Activated T-helper 17 cell treated with anti-CD3 and anti-CD28 coated beads, Interleukin-2, amount 50 U/mL, for 72 hours (primary cell): Measurements from ENCODE around the gene ZNF385C. TPM values are rescaled to one million over a fixed set of nuclear protein-coding genes. Genes with fewer than 3 reads are reported as not detected.

Experiments
- ATAC-seq: fragments of 150-1000 bp; cut with Tn5 transposase; replicated peaks from 2 replicates; pipeline ENCODE4 v1.10.0; 2021; ENCODE audit warnings: mild to moderate bottlenecking, moderate library complexity
- H3K27ac Mint-ChIP-seq: one replicate; pipeline ENCODE4 v1.8.0; 2022; ENCODE audit warnings: mixed read lengths
- H3K27me3 Mint-ChIP-seq: one replicate; pipeline ENCODE4 v1.8.0; 2022; ENCODE audit warnings: mixed read lengths
- H3K36me3 Mint-ChIP-seq: one replicate; pipeline ENCODE4 v1.8.0; 2022; ENCODE audit warnings: low read depth, mild to moderate bottlenecking, mixed read lengths
- H3K4me1 Mint-ChIP-seq: one replicate; pipeline ENCODE4 v1.8.0; 2022; ENCODE audit warnings: mixed read lengths
- H3K4me3 Mint-ChIP-seq: one replicate; pipeline ENCODE4 v1.8.0; 2022; ENCODE audit warnings: mild to moderate bottlenecking, mixed read lengths
- H3K9me3 Mint-ChIP-seq: one replicate; pipeline ENCODE4 v1.8.0; 2022; ENCODE audit warnings: mixed read lengths
- total RNA-seq, 2 donors: library from RNA; stranded (reverse); gene quantifications; one replicate each; pipeline ENCODE4 v1.2.3, GENCODE V29; 2022

The ZNF385C gene
- total RNA-seq, 2 donors from 2014 or later, result 0.15 to 0.48 TPM

DNA sequence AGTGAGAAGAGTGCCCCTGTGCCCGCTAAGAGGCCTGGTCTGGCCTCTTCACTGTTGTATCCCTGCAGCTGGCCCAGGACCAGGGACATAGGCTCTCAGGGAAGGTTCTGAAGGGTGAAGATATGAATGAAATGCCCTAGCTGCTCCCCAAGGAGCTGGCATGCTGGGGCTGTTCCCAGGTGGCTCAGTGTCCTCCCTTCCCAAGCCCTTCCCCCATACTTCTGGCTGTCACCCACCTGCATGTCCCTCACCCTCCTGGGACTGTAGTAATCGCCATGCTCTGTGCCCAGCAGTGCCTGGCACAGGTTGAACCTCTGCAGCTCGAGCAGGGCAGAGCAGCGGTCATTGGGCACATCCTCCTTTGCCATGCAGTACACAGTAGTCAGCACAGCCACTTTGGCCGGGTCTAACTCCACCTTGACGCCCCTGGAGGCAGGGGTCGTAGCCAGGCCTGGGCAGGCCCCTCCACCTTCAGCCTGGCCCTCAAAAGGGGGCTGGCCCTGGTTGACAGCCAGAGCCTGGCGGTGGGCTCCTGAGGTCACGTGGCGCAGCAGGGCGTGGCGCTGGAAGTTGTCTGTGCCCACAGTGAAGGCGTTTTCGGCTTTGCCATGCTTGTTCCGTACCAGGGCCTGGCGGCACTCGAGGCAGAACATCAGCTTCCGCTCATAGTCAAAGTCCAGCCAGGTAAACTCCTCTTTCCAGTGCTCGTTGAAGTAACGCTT lies 55.5 kb downstream of the ZNF385C start:
- Mint-ChIP-seq H3K9me3 (no peaks in the 10 kb centered on the region), H3K27ac (no peak overlapping the region), H3K4me1 (no peaks in the 10 kb centered on the region), H3K4me3 (no peak overlapping the region), H3K36me3 (no peaks in the 10 kb centered on the region), H3K27me3 (peaks cover 3% of the 10 kb centered on the region)
- no peak for ATAC-seq

DNA sequence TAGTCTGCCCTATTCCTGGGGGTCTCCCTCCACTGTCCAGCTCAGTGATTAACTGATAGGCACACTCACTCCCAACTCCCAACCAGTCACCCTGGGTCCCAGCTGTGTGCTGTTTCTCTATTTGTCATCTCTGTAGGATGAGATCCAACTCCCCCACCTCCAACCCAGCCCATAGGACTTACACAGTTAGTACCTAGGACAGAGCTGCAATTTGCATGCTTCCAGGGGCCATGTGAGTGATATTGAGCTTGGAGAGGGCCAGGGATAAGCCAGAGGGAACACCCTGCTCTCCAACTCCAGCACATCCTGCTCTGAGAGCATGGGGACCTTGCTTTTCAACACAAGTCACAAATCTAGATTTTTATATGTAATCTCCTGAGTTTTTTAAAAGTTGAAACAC lies 56.7 kb downstream of the ZNF385C start:
- ATAC-seq, result no peak
- no peak overlapping the region for H3K4me3 Mint-ChIP-seq

DNA sequence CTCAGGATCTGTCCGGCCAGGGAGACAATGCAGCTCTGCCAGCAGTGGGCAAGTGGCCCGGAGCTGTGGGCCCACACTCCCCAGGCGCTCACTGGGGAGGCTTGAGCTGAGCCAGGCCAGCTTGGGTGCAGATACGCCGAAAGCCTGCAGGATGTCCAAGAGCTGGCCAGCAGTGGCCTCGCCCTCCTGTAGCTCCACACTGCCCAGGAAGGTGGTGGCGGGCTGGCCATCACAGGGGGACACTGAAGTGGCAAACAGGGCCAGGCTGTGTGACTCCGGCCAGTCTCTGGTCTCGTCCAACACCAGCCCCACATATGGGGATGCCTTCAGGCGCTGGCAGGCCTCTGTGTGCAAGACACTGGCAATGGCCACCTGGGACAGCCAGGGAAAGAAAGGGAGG lies 57.5 kb downstream of the ZNF385C start:
- H3K27me3 Mint-ChIP-seq, result peaks cover 3% of the 10 kb centered on the region
- no peaks in the 10 kb centered on the region for H3K36me3 Mint-ChIP-seq
- ATAC-seq, result no peak
- H3K9me3 Mint-ChIP-seq, result no peaks in the 10 kb centered on the region
- no peak overlapping the region for H3K27ac Mint-ChIP-seq
- no peaks in the 10 kb centered on the region for H3K4me1 Mint-ChIP-seq
- H3K4me3 Mint-ChIP-seq, result no peak overlapping the region

More for the DNA sequence above, 56.7 kb downstream of the ZNF385C start:
- no peaks in the 10 kb centered on the region for H3K36me3 Mint-ChIP-seq
- no peaks in the 10 kb centered on the region for H3K9me3 Mint-ChIP-seq
- H3K27ac Mint-ChIP-seq, result no peak overlapping the region
- peaks cover 3% of the 10 kb centered on the region for H3K27me3 Mint-ChIP-seq
- no peaks in the 10 kb centered on the region for H3K4me1 Mint-ChIP-seq

DNA sequence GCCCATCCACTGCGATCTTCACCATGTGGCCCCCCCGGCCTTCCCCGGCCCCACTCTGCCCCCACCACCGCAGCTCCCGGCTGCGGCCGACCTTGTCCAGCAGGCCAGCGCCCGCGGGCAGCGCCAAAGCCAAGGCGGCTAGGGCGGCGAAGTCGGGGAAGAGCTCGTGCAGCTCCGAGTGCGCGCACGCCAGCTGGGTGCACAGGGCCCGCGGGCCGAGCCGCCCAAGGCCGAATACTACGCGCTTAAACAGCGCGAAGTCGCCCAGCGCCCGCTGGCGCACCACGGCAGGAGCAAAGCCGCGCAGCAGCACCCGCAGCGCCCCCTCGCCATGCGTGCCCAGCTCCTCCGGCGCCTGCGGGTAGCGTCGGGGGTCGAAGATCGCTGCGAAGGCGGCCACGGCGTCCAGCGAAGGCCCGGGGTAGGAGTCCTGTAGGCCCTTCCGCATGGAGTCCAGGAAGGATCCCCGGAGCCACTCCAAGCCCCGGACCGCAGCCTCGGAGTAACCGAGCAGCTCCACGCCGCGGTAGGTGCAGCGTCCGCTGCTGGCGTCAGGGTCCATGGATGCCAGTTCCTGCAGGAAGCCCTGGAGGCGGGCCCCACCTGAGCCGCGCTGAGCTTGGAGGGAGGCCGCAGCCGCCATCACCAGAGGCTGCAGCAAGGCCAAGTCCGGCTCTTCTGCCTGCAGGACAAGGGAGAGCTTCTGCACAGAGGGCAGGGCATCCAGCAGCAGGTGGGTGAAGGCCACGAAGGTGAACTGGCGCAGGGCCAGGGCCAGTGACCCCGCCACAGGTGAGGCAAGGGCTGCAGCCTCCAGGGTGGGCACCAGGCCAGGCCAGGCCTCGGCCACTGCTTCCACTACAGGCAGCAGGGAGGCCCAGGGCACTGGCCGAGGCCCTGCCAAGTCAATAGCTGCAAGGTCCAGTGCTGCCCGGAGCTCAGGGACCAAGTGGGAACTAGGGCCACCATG lies 58.2 kb downstream of the ZNF385C start:
- no peak for ATAC-seq

DNA sequence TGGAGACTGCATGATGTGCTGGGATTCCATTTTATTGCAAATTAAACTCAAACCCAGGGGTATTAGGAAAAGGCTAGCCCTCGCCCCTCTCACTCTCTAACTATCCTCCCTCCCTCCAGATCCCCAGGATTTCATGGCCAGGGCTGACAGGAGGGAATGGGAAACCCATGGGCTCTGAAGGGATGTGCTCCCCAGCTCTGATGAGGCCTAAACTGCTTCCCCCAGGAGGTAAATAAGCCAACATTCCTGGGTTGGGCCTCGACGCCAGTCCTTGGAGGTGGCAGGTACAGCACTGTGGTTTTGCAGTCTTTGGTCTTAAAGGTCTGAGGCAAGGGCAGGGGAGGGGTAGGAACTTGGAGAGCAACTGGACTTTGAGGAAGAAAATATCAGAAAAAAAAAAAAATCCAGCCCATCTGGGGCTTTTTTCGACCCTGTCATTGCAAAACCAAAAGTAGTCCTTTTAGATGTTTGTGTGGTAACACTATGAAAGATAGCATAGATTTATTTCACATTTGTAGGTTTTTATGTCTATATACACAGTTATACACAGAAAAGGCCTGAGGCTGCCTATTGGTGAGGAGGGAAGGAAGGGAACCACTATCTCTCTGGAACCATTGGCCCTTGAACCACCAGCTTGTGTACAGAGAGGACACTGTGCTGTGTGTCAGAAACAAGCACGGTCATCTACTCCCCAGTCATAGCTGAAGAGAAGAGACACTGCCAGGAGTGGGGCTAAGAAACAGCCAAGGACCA lies 59.9 kb downstream of the ZNF385C start:
- Mint-ChIP-seq H3K27ac (no peak overlapping the region), H3K36me3 (no peaks in the 10 kb centered on the region), H3K4me3 (no peak overlapping the region), H3K4me1 (no peaks in the 10 kb centered on the region), H3K27me3 (peaks cover 3% of the 10 kb centered on the region), H3K9me3 (no peaks in the 10 kb centered on the region)
- no peak for ATAC-seq

More for the DNA sequence above, 58.2 kb downstream of the ZNF385C start:
- H3K36me3 Mint-ChIP-seq, result no peaks in the 10 kb centered on the region
- H3K9me3 Mint-ChIP-seq, result no peaks in the 10 kb centered on the region
- H3K4me3 Mint-ChIP-seq, result no peak overlapping the region
- no peaks in the 10 kb centered on the region for H3K4me1 Mint-ChIP-seq
- H3K27ac Mint-ChIP-seq, result no peak overlapping the region
- peaks cover 3% of the 10 kb centered on the region for H3K27me3 Mint-ChIP-seq

DNA sequence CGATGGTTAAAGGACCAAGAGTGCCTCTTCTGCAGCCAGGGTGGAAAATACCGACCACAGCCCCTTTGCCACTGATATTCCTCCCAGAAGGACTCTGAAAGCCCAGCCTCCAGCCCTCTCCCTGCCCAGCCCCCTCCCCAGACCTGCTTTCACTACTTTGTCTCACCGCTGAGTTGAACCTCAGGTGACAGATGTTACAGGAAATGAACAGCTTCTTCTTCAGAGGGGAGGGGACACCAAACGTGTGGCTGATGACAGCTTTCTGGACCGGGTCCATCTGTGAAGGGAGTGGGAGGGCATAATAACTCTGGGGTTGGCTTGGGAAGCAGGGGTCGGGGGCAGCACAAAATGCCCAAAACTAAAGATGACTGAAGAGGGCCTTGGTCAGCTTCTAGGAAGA lies 64.2 kb downstream of the ZNF385C start:
- H3K36me3 Mint-ChIP-seq, result no peaks in the 10 kb centered on the region
- no peak overlapping the region for H3K4me3 Mint-ChIP-seq
- peak overlapping the region; percentile 64 for H3K27ac Mint-ChIP-seq
- H3K27me3 Mint-ChIP-seq, result peaks cover 4% of the 10 kb centered on the region
- no peaks in the 10 kb centered on the region for H3K4me1 Mint-ChIP-seq
- no peaks in the 10 kb centered on the region for H3K9me3 Mint-ChIP-seq
- ATAC-seq, result no peak

DNA sequence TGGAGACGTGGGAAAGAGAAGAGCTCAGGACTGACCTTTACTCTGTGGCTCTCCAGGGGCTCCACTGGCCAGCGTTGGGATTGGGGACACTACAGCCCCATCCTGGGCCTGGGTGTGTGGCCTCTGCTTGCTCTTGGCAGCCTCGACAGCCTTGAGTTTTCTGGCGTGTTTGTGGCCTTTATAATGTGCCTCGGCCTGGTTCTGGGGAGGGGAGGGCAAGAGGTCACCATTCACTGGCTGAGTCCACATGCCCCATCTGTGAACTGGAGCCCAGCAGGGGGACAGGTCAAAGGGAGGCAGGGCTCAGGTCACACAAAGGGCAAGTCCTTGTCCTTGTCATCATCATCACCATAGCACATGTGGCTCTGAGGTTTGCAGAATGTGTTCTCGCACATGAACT lies 66.7 kb downstream of the ZNF385C start:
- ATAC-seq, result no peak
- Mint-ChIP-seq H3K4me1 (no peaks in the 10 kb centered on the region), H3K9me3 (no peaks in the 10 kb centered on the region)

DNA sequence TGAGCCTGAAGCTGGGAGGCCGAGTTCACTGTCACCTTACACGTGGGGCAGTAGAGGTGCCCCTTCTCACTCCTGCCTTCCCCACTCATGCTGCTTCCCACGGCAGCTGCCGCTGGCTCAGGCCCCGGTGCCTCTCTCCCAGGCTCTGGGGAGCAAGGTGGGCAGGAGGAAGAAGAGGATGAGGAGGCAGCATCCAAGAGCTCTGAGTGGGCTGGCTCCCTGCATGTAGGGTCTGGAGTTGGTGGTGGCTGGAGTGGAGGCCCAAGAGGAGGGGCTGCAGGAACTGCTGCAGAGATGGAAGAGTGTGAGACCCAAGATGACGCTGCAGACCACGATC lies 69.5 kb downstream of the ZNF385C start:
- H3K9me3 Mint-ChIP-seq, result no peaks in the 10 kb centered on the region
- H3K27ac Mint-ChIP-seq, result peak overlapping the region; percentile 44
- H3K36me3 Mint-ChIP-seq, result peaks cover 11% of the 10 kb centered on the region

More for the DNA sequence above, 66.7 kb downstream of the ZNF385C start:
- Mint-ChIP-seq H3K27me3 (peaks cover 5% of the 10 kb centered on the region), H3K4me3 (no peak overlapping the region), H3K36me3 (no peaks in the 10 kb centered on the region), H3K27ac (no peak overlapping the region)

DNA sequence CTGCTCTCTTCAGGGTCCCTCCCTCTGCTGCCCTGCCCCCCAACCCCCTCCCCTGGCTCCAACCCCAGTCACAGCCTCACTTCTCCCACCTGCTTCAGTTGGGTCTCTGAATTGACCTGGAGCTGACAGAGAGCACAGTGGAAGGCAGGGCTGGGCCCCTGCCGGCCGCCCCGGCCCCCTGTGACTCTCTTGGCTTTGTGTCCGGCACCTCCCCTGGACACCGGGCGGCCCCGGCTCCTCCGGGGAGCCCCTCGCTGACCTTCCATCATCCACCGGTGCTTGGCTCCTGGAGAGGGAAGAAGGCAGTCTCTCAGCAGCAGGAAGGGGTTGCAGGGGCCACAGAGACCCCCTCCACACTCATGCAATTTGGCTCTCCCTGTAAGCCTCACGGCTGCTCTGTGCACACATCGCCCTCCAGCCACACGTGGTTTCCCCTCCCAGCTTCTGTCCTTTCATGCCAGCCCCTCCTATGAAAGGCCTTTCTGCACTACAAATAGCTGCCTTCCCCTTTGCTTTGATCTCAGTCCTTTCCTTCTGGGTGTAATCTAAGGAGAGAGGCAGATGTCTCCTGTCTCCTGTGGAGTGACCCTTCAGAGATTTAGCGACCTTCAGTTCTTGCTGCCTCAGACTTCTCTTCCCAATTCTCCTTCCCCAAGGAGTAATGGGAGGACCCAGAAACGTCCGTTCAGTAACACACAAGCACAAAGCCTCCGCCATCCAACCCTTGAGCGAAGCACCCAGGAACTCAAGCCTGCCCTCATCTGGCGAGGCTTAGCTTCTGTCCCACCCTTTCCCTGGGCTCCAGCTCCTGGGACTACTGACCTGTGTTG lies 70.1 kb downstream of the ZNF385C start:
- H3K36me3 Mint-ChIP-seq, result peaks cover 11% of the 10 kb centered on the region
- no peak for ATAC-seq
- H3K4me1 Mint-ChIP-seq, result peaks cover 6% of the 10 kb centered on the region
- H3K9me3 Mint-ChIP-seq, result no peaks in the 10 kb centered on the region
- H3K27me3 Mint-ChIP-seq, result peaks cover 5% of the 10 kb centered on the region
- H3K4me3 Mint-ChIP-seq, result no peak overlapping the region
- peak overlapping the region; percentile 44 for H3K27ac Mint-ChIP-seq

More for the DNA sequence above, 69.5 kb downstream of the ZNF385C start:
- no peak overlapping the region for H3K4me3 Mint-ChIP-seq
- ATAC-seq, result no peak
- H3K4me1 Mint-ChIP-seq, result peaks cover 6% of the 10 kb centered on the region
- H3K27me3 Mint-ChIP-seq, result peaks cover 5% of the 10 kb centered on the region

DNA sequence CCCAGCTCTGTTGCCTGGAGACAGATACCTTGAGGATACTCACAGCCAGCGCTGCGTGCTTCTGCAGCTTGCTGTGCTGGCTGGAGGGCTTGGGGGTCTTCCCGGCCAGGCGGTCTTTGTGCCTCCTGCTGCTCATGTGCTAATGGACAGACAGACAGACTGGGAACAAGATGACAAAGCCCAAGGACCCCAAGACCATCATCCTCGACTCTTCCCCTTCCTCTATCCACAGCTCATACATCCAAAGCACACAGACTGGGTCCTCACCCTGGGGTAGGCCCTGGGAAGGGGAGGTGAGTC lies 70.7 kb downstream of the ZNF385C start:
- H3K4me3 Mint-ChIP-seq, result no peak overlapping the region
- peaks cover 5% of the 10 kb centered on the region for H3K27me3 Mint-ChIP-seq
- peaks cover 6% of the 10 kb centered on the region for H3K4me1 Mint-ChIP-seq
- ATAC-seq, result no peak
- H3K27ac Mint-ChIP-seq, result no peak overlapping the region
- H3K9me3 Mint-ChIP-seq, result no peaks in the 10 kb centered on the region
- peaks cover 12% of the 10 kb centered on the region for H3K36me3 Mint-ChIP-seq

DNA sequence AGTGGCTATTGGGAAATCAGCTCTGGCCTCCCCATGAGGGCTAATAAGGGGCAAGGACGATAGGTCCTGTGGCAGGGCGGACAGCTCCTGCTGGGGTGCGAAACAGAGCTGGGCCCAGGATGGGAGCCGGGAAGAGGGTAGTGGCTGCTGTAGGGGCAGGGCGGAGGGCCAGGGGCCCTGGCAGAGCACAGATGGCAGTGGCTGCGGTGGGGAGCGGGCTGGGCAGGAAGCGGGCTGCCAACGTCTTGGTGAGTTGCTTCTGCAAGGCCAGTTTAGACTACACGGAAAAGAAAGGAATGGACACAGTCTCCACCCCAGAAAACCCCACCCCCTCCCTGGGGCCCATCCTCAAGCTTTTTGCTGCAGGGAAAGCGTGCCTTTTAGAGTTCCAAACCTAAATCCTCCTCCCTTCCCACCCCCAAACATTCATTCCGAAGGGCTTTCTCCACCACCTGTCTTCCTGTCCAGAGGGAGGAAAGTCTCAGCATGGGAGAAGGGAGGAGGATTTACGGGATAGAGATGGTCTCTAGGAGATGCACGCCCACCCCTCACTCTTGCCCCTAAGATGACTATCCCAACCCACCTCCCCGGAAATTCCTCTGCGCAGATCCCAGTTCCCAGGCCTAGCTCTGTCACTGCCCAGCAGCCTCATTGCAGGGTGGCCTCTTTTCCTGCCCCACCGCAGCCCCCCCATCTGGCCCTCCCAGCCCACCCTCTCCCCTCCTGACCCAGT lies 71.2 kb downstream of the ZNF385C start:
- no peaks in the 10 kb centered on the region for H3K9me3 Mint-ChIP-seq
- H3K27ac Mint-ChIP-seq, result no peak overlapping the region
- ATAC-seq, result no peak
- peaks cover 17% of the 10 kb centered on the region for H3K36me3 Mint-ChIP-seq
- H3K4me3 Mint-ChIP-seq, result no peak overlapping the region
- H3K4me1 Mint-ChIP-seq, result peaks cover 10% of the 10 kb centered on the region
- peaks cover 5% of the 10 kb centered on the region for H3K27me3 Mint-ChIP-seq

DNA sequence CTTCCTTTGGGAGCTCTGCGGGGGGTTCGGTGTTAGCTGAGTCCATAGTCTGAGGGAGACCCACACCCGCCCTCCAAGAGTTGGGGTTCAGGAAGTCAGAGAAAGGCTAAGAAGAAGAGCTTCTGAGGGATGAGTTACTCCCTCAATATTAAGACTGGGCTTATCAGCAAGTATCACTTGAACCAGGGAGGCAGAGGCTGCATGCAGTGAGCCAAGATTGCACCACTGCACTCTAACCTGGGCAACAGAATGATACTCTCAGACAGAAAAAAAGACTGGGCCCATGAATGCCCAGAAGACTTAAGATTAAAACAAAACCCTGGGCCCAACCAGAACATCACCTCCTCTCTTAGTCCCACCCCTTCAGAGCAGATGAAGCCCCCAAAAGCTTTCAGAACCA lies 72.3 kb downstream of the ZNF385C start:
- Mint-ChIP-seq H3K4me1 (peaks cover 16% of the 10 kb centered on the region), H3K27ac (no peak overlapping the region), H3K27me3 (peaks cover 5% of the 10 kb centered on the region), H3K9me3 (no peaks in the 10 kb centered on the region), H3K36me3 (peaks cover 27% of the 10 kb centered on the region), H3K4me3 (no peak overlapping the region)
- no peak for ATAC-seq

DNA sequence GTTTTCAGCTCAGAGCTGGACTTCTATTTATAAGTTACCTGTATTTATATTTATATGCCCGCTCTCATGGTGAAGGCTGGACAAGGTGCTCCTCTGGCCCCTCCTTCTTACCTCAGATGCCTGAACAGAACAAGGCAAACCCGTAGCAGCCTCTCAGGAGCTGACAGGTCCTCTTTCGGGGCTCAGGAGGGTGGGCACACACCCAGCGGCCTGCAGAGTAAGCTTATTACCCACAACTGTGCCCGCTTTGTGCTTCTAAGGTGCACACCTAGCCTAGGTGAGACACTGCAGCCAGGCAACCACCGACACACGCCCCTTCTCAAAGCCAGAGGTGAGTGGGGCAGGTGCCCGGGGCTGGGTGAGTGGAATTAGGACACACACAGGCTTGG lies 73.1 kb downstream of the ZNF385C start:
- H3K36me3 Mint-ChIP-seq, result peaks cover 27% of the 10 kb centered on the region
- peak; percentile 18 for ATAC-seq
- peaks cover 16% of the 10 kb centered on the region for H3K4me1 Mint-ChIP-seq
- H3K9me3 Mint-ChIP-seq, result no peaks in the 10 kb centered on the region
- peak overlapping the region; percentile 25 for H3K4me3 Mint-ChIP-seq
- peaks cover 5% of the 10 kb centered on the region for H3K27me3 Mint-ChIP-seq
- peak overlapping the region; percentile 73 for H3K27ac Mint-ChIP-seq
